Measurements from ENCODE around the gene LOXL3.

DNA sequence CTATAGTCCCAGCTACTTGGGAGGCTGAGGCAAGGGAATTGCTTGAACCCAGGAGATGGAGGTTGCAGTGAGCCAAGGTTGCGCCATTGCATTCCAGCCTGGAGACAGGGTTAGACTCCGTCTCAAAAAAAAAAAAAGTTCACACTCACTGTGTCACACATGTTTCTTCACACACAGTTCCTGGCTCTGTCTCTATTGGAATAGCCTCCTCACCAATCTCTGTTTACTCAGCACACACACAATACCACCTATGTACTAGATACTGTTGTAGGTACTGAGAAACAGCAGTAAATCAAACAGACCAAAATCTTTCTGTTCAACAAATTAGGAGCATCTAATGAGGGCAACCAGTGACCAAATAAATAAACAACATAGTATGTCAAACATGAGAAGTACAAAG is 67.6 kb downstream of the LOXL3 start:
- TF ChIP-seq POLR2A (IDR thresholded peaks at IDR 0.05): no peak
- no peak for TF ChIP-seq POLR2AphosphoS5 (IDR thresholded peaks at IDR 0.05)
